T-helper 2 cell treated with Interferon-gamma antibody and Interleukin-4, amounts not matched to agents 100 ng/mL and 5 ng/mL, for 36 hours (primary cell): ENCODE results near the gene ZCCHC2. TPM values are rescaled to one million over a fixed set of nuclear protein-coding genes. Genes with fewer than 3 reads are reported as not detected.

Experiments used
- intact Hi-C: fragments of 100-400 bp; cut with micrococcal nuclease; formaldehyde crosslinking; loops from one replicate; pipeline ENCODE4 v1.15.1; 2023
- total RNA-seq: library from RNA; stranded (reverse); gene quantifications from 2 replicates; pipeline ENCODE4 v1.2.3, GENCODE V29; 2022

The ZCCHC2 gene
- total RNA-seq, 1 donor from 2014 or later: 43.0 TPM

- intact Hi-C loops: no loop called here
Measured at GRCh38 chr18:62605685-62606084, 82.9 kb downstream of the ZCCHC2 start.

- intact Hi-C loops: no loop called here
Measured at GRCh38 chr18:62606106-62606505, 83.3 kb downstream of the ZCCHC2 start.

- intact Hi-C loops: no loop called here
Measured at GRCh38 chr18:62607302-62607701, 84.5 kb downstream of the ZCCHC2 start.

DNA sequence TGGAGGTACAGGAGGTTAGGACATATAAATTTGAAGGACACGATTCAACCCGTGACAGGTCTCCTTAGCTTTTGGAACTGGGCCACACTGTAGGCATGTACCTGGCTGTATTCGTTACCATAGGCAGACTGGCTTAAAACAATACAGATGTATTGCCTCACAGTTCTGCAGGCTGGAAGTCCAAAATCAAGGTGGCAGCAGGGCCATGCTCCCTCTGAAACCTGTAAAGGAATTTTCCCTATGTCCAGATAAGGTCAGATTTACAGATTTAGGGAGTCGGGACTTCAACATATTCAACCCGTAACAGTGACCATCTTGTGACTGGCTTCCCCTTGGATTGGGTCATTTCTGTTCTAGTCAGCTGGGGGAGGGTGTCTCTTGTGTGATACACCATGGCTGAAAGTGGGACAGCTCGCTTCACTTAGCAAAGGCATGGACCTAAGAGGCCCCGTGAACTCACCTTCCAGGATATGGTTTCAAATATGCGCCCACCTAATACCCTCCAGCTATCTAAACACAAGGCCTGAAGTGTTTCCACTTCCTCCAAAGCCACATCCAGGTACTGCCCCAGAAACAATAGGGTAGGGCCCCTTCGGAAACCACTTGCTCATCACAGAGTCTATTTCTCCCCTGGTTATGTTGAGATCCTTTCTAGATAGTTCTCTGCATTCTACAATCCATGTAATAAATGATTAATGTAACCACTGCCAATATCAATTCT is 85.0 kb downstream of the ZCCHC2 start:
- intact Hi-C loops: no loop called here

GRCh38 chr18:62609764-62610163 is 86.9 kb downstream of the ZCCHC2 start:
- intact Hi-C loops: no loop called here

DNA sequence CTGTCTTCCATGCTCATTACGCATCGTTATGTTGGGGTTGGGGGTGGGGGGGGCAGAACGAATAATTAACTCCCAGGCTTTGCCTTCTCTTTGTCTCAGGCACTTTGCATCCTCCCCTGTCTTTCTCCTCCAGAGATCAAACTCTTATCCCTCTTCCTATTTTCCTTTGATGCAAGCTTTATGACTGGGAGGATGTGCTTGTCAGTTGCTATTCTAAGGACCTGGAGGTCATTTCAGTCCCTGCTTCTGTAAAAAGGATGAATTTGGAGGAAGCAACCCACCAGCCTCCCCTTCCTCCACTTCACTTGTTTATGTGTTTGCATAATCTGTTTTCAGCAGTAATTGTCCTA is 87.5 kb downstream of the ZCCHC2 start:
- intact Hi-C loops: no loop called here

DNA sequence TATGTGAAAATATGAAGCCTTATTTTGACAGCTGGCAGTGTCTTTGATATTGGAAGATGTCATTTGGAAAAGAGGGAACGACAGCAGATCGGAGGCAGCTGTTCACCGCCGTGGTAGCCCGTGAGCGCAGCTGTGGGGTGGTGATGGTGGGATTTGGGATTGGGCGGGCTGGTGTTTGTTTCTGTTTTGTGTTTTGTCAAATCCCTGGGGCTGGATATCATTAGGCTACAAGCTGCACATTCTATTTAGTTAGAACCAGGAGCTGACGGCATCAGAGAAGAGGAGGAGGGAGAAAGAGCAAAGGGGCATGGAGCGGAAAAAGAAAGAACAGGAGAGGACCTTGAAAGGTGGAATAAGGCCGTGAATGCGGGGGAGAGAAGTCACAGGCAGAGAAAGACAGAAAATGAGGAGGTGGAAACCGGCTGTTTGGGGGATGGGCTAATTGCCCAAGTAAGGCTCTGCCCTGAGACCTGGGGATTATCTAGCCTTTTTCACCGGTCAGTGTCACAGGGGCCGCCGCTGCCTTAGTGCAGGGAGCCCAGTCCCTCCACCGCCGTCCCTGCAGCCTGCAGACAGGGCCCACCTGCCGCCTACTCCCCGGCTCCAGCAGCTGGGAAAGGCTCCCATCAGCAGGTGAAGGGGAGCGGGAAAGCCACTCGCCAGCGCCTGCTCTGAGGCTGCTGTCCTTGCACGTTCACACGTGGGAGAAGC is 88.0 kb downstream of the ZCCHC2 start:
- intact Hi-C loops: no loop called here

GRCh38 chr18:62611453-62612288 is 88.8 kb downstream of the ZCCHC2 start:
- intact Hi-C loops: no loop called here

- intact Hi-C loops: no loop called here
Measured at GRCh38 chr18:62612289-62612645, 89.4 kb downstream of the ZCCHC2 start.

DNA sequence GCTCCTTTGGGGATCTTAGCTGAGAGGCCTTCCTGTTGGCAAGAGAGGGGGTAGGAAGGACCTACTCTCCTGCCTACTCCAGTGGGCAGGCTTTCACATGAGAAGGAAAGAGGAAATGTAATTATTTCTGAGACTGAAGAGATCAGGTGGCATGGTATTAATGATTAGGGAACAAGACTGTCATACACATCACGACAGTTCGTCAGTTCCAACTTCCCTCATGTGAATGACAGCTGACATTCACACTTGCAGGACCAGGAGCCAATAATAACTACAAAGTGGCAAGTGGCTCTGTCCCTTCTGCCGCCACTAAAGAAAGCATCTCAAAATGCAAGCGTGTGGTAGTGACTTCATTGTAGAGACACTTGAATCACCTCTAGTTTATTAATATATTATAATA is 90.0 kb downstream of the ZCCHC2 start:
- intact Hi-C loops: no loop called here

GRCh38 chr18:62614494-62614893 is 91.7 kb downstream of the ZCCHC2 start:
- intact Hi-C loops: no loop called here

DNA sequence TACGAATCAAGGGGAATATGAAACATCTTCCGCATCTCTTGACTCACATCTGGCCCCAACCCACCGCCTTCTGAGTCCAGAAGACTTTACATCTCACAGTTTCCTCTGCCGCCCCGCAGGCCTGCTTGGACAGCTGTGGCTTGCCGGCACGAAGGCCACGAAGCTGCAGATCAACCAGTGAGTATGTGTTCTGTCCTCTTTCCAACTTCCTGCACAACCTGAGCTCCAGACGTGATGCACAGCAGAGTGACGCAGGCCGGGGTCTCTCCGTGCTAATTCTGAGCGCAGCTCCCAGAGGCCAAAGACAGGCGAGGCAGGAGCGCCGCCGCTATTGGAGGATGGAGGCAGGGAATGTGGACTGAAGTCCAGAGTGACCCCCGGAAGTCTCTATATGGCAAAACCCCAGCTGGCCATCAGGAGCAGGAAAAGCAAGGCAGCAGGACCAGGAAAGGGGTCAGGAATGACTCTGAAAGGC is 93.5 kb downstream of the ZCCHC2 start:
- intact Hi-C loops: no loop called here

DNA sequence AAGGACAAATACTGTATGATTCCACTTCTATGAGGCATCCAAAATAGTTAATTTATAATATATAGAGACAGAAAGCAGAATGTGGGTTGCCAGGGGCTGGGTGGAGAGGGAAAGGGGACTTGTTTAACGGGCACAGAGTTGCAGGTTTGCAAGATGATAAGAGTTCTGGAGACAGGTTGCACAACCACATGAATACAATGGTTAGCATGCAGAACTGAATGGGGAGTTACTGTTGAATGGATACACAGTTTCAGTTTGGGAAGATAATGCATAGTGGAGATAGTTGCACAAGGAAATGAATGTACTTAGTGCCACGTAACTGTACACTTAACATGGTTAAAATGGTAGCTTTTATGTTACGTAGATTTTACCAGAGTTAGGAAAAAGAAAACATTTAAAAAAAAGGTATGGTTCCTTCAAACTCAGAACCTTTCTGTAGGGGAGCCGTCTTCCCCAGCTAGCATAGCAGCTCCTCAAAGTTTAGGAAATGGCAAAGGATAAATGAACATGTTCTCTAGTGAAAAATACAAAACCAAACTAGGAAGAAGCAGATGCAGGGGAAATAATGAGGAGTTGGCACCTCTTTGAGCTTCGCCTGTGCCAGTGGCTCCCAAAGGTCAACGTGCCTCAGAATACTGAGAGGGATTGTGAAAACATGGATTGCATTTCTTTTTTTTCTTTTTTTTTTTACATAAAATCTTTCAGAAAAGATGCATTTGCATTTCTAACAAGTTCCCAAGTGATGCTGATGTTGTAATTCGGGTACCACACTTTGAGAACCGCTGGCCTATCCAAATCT is 95.2 kb downstream of the ZCCHC2 start:
- intact Hi-C loops: no loop called here

DNA sequence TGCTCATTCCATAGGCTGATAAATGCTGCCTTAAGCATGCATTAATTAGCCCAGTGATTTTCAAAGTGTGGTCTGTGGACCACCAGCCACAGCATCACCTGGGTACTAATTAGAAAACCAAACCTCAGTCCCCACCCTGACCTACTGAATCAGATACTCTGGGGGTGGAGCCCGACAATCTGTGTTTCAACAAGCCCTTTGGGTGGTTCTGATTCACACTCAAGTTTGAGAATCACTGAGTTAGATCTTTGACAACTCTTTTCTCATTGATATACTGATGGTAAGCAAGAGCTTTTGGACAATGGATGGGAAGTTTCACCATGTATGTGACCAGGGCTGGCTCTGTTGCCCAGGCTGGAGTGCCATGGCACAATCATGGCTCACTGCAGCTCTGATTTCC is 95.9 kb downstream of the ZCCHC2 start:
- intact Hi-C loops: no loop called here

DNA sequence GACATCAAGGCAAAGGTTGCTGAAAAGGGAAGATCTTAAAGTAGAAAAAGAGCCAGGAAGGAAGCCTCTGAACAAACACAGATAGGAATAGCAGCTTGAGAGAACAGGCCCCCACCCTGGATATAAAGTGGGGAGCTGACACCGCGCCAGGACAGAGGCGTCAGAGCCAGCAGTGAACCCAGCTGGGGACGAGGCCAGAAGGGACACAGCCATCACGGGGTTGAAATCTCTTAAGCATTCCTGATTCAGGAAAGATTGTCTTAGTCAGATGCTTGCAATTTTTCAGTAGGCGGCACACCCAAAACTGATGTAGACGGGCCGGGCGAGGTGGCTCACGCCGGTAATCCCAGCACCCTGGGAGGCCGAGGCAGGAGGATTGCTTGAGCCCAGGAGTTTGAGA is 98.7 kb downstream of the ZCCHC2 start:
- intact Hi-C loops: no loop called here

GRCh38 chr18:62625019-62625418 is 102.2 kb downstream of the ZCCHC2 start:
- intact Hi-C loops: no loop called here

Other genes starting within 250 kb of the ZCCHC2 start
- gene TNFRSF11A, start 197.7 kb upstream of the ZCCHC2 start, total RNA-seq: 29.6 and 30.8 TPM in 2 replicates
- gene PHLPP1, start 192.5 kb downstream of the ZCCHC2 start, total RNA-seq: 12.7 and 17.7 TPM in 2 replicates